Measurements from ENCODE around the gene STK10.

The STK10 gene

DNA sequence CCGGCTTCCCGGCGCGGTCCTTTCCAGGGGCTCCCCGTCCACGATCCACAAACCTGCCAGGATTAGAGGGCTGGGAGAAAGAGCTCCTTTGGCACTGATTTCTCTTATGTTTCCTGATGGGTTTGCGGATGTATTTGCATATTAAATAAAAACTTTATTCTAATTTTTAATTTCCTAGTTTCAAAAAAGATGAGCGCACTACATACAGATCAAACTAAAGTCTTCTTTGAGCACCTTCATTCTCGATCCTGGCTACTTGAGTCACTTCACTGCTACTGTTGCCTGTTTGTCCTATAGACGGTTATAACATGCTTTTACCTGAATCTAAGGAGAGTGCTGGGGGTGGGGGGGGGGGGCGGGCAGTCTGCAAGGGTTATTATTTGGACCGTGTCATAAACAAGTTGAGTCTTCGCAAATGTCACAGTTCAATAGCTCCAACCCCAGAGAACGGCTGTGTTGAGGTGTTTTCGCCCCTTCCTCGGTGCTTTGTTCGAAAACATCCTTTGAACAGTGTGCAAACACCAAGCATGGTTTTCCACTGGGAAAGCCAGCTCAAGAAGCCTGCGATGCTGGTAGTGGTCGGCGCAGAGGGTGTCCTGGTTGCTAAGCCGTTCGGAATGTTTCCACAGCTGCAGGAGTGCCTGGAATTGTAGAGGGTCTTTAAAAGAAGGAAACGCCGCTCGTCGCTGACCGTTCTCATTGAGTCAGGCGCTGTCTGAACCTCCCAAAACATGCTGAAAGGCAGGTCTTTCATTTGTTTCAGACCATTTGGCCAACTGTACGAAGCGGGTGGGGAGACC is 1.1 kb upstream of the STK10 start:
- no peak for DNase-seq

- DNase-seq, result peak; percentile 55
Measured at GRCh38 chr5:172187118-172188032, 649 bp downstream of the STK10 start.

GRCh38 chr5:172186114-172186695 is 1.8 kb downstream of the STK10 start:
- DNase-seq, result no peak

- DNase-seq, result no peak
Measured at GRCh38 chr5:172185096-172185461, 2.9 kb downstream of the STK10 start.

DNA sequence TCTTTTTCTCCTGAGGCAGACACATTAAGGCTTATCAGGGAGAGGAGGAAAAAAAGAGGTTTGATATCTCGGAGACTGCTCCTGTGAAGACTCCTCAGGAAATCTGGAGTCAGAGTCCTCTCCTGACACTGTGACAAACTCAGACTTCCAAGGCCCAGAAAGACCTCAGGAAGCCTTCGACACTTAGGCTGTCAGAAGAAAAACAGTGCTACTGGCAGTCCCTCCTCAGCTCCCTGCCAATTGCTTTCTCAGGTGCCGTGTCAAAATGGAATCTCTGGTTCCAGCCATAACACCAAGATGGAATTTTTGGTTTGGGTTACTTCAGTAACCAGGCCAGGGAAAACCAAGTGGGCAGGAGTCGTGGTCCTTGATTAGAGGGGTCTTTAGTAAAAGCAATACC is 4.1 kb downstream of the STK10 start:
- no peak for DNase-seq

- no peak for DNase-seq
Measured at GRCh38 chr5:172182291-172182690, 5.7 kb downstream of the STK10 start.

DNA sequence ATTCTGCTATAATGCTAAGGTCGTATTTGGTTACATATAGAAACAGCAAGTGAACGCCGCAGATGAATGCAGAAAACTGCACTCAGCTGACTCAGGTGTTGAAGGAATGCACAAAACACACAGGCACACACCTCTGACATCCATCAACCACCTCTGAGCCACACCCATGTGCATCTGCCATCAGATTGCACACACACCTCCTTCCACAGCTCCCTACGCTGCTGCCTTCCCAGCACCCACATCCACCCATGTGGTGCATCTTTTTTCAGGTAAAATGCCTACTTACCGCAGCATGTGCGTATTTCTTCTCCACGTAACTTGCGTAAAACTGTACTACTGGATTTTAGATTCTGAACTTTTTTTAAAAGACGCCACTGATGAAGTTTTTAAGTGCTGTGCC is 7.1 kb downstream of the STK10 start:
- no peak for DNase-seq

- DNase-seq, result no peak
Measured at GRCh38 chr5:172178991-172179989, 8.7 kb downstream of the STK10 start.

DNA sequence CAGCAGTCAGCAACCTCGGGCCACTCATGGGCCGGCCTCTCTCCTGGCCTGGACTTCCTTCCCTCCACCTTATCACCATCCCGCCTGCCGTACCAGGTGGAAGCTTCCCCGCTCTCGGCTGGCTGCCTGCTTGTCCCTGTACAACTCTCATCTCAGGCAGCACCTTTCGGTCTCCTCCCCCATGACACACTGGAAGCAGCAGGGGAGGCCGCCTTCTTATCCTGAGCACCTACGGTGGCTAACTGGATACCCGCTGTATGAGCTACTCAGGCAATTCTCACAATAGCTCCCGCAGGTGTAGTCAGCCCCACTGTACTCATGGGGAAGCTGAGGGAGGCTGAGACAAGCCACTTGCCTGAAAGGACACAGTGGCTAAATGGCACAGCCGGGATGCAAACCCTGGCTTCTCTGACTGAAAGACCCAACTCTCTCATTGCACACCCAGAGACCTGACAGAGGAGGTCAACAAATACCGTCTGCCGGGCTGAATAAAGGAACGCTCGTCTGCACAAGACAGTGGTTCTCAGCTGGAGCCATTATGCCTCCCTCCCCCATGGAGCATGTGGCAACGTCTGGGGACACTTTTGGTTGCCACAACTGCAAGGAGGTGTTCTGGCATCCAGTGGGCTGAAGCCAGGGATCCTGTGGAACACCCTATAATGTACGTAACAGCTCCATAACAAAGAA is 9.6 kb downstream of the STK10 start:
- no peak for DNase-seq

- no peak for DNase-seq
Measured at GRCh38 chr5:172177176-172177575, 10.8 kb downstream of the STK10 start.

- no peak for DNase-seq
Measured at GRCh38 chr5:172175263-172175719, 12.7 kb downstream of the STK10 start.

DNA sequence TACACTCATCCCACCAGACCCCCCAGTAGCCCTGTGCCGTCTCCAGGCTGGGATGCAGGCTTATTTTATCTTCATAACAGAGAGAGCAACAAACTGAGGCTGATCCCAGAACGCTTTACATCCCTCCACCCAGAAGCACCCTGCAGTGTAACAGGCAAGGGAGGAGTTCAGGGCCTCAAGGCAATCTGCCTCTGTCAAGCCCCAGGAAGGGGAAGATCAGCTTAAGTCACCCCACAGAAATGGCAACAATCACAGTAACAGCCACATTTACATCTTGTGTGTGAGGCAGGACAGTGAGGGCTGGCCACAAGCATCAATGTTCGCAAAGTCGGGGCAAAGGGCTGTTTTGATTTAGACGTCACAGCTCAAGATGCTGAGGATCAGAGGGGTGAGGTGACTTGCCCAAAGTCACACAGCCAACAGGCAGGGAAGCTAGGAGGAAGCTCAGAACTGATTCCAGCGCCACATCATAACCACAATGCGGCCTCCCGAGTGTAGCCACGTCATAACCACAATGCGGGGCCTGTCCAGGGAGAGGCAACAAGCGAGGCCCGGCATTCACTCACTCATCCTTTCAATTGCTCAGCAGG is 14.4 kb downstream of the STK10 start:
- DNase-seq, result no peak

DNA sequence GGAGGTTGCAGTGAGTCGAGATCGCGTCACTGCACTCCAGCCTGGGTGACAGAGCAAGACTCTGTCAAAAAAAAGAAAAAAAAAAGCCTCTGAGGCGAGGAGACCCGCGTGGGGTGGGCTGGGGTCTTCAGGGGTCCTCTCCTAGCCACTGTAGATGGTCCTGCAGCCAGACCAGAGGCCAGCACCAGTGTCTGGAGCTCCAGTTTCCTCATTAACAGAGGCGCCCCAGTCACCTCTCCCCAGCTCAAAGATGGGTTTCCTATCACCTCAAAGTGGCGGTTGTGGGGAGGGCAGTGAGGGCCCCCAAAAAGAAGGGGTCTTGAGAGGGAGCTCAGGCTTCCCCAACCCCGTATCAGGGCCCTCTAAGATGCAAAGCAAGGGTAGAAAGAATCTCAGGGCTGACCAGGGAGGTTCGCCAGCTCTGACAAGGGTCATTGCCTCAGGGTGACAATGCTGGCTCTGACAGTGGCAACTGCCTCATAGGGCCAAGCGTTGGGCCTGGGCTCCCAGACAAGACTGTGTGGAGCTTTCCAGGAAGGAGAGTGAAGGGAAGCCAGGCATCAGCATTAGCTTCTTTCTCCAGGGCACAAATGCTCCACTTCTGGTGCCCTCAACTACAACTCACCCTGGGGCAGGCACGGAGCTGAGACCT is 15.0 kb downstream of the STK10 start:
- DNase-seq, result no peak

GRCh38 chr5:172171118-172171517 is 16.9 kb downstream of the STK10 start:
- DNase-seq, result no peak

DNA sequence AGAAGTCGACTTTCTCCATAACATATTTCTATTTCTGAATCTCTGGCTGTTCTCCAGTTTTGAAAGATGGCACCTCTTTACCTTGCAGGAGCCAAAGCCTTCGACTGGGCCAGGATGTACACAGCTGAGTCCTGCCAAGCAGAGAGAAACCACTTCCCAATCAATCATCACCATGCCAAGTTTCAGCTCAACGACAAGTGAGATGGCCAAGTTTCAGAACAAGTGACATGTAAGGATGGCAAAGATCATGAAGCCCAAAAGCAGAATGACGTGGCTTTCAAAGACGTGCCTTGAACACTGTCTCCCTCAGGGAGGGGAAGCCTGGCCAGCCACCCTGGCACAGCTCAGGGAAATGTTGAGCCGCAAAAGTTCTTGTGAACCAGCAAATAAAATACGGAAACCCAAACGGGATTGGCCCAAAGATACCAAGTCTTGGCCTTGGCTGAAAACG is 17.7 kb downstream of the STK10 start:
- no peak for DNase-seq

DNA sequence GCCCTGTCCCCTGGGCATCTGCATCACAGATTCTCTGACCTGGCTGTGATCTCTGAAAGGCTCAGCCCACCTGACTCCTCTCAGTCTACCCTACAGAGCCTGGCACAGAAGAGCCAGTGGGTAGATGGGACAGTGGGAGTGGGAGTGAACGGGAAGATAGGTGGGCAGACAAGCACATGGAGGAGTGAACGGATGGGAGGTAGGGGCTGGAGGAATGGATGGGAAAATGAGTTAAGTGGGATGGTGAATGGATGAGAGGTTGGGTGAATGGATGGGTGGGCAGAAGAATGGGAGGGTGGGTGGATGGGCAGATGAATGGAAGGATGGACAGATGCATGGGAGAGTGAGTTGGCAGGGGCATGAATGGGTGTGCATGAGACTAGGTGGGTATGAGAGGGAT is 18.8 kb downstream of the STK10 start:
- no peak for DNase-seq

DNA sequence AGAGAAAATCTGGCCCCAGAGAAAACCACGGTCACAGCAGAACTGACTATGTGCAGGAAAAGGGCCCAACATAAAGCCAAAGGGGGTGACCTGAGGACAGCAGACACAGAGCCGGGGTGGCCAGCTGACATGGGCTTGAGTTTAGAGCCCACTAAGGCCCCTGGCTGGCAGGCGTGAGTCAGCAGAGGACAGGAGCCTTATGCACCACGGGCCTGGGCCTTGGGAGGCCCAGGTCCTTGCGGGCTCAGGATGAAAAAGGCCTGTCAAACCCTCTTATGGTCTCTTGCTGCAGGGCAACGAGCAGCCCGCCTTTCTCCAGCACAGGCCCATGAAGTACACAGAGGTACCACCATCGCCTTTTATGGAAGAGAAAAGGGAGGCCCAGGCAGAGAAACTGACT is 19.7 kb downstream of the STK10 start:
- no peak for DNase-seq

- DNase-seq, result no peak
Measured at GRCh38 chr5:172167895-172168294, 20.1 kb downstream of the STK10 start.

DNA sequence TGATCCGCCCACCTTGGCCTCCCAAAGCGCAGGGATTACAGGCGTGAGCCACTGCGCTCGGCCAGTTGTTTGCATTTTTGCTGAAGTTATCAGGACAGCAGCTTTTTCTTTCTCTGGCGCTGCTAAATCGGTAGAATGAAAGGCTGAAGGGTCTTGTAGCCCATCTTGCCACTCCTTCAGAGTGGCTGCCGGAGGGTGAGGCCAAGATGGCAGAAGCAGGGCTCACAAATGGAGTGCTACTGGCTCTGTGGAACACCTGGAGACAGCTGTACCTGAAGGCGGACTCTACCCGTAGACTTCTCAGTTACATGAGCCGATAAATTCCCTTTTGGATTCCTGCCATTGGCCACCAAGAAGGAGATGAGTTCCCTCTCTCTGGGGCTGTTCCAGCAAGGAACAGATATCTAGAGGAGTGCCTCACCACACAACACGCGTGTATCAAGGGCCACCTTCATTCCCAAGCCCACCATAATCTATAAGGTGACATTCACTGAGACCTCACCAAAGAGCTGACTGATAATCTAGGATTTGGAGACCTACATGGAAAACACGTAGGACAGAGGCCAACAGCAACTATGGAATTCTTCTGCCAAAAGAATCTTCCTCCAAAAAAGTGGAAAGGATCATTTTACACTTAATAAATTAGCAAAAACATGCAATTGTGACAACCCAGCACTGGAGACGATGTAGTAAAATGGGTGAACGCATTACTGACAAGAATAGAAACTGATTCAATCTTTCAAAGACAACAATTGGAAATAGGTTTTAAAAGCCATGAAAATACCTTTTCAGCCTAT is 21.8 kb downstream of the STK10 start:
- no peak for DNase-seq

DNA sequence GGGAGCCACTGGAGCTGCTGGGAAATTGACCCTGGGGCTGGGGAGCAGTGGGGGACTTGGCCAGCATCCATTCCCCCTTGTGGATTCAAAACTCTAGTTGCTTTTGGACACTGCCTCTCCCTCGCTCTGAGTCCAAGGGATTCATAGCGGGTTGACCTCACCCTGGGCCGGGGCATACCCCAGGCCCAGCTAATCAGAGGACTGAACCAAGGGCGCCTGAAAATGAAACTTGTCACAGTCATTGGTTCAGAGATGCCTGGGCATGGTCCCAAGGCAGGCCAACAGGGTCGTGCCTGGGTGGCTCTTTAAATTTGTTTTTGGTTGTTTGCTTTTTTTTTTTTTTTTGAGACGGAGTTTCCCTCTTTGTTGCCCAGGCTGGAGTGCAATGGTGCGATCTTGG is 22.6 kb downstream of the STK10 start:
- no peak for DNase-seq
